ENCODE results near the gene IFNA6. TPM values are rescaled to one million over a fixed set of nuclear protein-coding genes. Genes with fewer than 3 reads are reported as not detected.

Gene IFNA6
- polyA plus RNA-seq, 1 donor from 2014 or later, result not detected

DNA sequence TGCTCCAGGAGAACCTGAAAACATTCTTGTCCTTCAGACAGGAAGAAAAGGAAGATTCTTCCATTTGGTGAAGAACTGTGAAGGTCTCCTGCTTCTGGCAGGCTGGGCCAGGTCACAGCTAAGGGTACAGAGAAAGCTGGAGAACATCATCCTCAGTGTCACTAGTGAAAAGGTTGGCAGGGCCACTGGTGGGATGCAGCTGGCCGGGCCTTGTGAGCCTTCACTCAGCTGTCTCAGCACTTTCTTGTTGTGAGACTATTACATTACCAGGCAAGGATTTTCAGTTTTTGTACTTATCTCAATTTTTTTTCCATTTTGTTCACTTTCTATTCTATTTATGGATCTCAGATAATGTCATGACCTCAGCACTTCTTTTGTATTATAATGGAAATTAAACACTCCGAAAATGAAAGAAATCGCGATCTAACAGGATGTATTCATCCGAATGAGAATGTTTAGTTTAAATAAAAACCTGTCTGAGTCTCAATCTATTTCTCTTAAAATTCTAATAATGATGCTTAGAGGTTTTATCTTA is 48.3 kb upstream of the IFNA6 start:
- Histone ChIP-seq H3K27ac (ENCODE audit: low read length) (no peak overlapping the region), H3F3A (ENCODE audit: insufficient read depth, low read length, poor library complexity, severe bottlenecking) (no peaks in the 10 kb centered on the region), H3K4me2 (ENCODE audit: low read length) (no peak overlapping the region), H3K27me3 (ENCODE audit: insufficient read depth, low read depth, low read length) (peaks cover 30% of the 10 kb centered on the region), H2AFZ (ENCODE audit: low read depth, low read length) (no peak overlapping the region), H3K79me2 (replicated peaks; ENCODE audit: insufficient read depth, low read length) (no peaks in the 10 kb centered on the region), H3K9me3 (ENCODE audit: low read length) (no peaks in the 10 kb centered on the region), H4K20me1 (ENCODE audit: insufficient read depth) (no peaks in the 10 kb centered on the region), H3K4me3 (ENCODE audit: low read length) (no peak overlapping the region), H3K9me2 (ENCODE audit: insufficient read depth, low read length) (no peaks in the 10 kb centered on the region), H3K9ac (ENCODE audit: low read length) (no peak overlapping the region), H3K36me3 (ENCODE audit: insufficient read depth, low read length) (no peaks in the 10 kb centered on the region)
- TF ChIP-seq, protein P1, sequence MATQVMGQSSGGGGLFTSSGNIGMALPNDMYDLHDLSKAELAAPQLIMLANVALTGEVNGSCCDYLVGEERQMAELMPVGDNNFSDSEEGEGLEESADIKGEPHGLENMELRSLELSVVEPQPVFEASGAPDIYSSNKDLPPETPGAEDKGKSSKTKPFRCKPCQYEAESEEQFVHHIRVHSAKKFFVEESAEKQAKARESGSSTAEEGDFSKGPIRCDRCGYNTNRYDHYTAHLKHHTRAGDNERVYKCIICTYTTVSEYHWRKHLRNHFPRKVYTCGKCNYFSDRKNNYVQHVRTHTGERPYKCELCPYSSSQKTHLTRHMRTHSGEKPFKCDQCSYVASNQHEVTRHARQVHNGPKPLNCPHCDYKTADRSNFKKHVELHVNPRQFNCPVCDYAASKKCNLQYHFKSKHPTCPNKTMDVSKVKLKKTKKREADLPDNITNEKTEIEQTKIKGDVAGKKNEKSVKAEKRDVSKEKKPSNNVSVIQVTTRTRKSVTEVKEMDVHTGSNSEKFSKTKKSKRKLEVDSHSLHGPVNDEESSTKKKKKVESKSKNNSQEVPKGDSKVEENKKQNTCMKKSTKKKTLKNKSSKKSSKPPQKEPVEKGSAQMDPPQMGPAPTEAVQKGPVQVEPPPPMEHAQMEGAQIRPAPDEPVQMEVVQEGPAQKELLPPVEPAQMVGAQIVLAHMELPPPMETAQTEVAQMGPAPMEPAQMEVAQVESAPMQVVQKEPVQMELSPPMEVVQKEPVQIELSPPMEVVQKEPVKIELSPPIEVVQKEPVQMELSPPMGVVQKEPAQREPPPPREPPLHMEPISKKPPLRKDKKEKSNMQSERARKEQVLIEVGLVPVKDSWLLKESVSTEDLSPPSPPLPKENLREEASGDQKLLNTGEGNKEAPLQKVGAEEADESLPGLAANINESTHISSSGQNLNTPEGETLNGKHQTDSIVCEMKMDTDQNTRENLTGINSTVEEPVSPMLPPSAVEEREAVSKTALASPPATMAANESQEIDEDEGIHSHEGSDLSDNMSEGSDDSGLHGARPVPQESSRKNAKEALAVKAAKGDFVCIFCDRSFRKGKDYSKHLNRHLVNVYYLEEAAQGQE (IDR thresholded peaks at IDR 0.05; ENCODE audit: borderline replicate concordance), result no peak

DNA sequence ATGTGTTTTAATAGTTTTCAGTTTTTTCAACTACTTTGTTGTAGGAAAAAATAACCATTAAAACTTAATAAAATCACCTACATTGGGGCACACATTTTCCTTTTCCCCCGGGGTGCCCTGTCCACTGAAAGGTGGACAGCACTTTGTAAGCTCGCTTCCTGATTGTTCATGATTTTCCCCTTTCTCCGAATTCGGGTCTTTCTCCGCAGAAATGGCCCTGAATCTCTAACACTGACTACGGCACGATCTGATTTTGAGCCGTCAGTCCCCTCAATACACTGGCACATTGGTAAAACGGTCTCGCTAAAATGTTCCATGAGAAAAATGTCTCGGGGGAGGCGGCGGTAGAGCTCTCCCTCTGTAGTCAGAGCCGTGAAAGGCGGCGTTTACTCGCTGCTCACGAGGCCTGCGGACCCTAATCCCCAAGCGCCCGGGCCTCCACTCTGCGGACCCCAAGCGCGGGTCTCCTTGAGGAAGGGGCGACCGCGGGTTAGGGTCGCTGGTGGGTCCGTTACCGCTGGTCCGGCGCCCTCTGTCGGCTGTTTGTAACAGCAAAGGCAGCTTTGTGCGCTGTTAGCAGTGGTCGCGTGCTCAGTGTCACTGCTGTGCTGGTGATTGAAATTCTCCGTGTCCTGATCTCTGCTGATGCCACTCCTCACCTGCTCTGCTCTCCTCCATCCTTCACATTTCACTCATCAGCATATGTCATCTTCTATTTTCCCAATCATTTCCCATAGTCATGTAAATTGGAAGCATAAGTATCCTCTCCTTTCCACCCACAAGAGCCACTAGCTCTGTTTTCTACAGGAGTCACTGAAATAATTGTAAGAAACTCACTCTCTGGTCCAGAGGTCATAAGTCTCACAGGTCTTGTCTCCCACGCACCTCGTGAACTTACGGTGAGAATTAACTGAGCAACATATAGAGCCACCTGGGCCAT is 45.4 kb upstream of the IFNA6 start:
- no peaks in the 10 kb centered on the region for H3F3A ChIP-seq (ENCODE audit: insufficient read depth, low read length, poor library complexity, severe bottlenecking)
- H3K9me2 ChIP-seq (ENCODE audit: insufficient read depth, low read length), result no peaks in the 10 kb centered on the region
- no peak overlapping the region for H2AFZ ChIP-seq (ENCODE audit: low read depth, low read length)
- H3K79me2 ChIP-seq (replicated peaks; ENCODE audit: insufficient read depth, low read length), result no peaks in the 10 kb centered on the region
- TF ChIP-seq SMC3 (conservative IDR thresholded peaks at IDR 0.05; ENCODE audit: poor library complexity), result peak; percentile 89
- TF ChIP-seq MXI1 (conservative IDR thresholded peaks at IDR 0.05; ENCODE audit: poor library complexity, severe bottlenecking), result peak; percentile 36
- no peak for TF ChIP-seq TAF1 (IDR thresholded peaks at IDR 0.05; ENCODE audit: low read depth)
- TF ChIP-seq EZH2 (IDR thresholded peaks at IDR 0.05; ENCODE audit: borderline replicate concordance, insufficient read depth, low read length, poor library complexity, severe bottlenecking), result no peak
- no peak for TF ChIP-seq EP300 (conservative IDR thresholded peaks at IDR 0.05; ENCODE audit: poor library complexity, severe bottlenecking)
- TF ChIP-seq, protein P1 (IDR thresholded peaks at IDR 0.05; ENCODE audit: borderline replicate concordance), result peak; percentile 31
- TF ChIP-seq POLR2AphosphoS5 (IDR thresholded peaks at IDR 0.05), result no peak
- peak; percentile 74 for TF ChIP-seq RAD21 (conservative IDR thresholded peaks at IDR 0.05)
- TF ChIP-seq, protein P2, sequence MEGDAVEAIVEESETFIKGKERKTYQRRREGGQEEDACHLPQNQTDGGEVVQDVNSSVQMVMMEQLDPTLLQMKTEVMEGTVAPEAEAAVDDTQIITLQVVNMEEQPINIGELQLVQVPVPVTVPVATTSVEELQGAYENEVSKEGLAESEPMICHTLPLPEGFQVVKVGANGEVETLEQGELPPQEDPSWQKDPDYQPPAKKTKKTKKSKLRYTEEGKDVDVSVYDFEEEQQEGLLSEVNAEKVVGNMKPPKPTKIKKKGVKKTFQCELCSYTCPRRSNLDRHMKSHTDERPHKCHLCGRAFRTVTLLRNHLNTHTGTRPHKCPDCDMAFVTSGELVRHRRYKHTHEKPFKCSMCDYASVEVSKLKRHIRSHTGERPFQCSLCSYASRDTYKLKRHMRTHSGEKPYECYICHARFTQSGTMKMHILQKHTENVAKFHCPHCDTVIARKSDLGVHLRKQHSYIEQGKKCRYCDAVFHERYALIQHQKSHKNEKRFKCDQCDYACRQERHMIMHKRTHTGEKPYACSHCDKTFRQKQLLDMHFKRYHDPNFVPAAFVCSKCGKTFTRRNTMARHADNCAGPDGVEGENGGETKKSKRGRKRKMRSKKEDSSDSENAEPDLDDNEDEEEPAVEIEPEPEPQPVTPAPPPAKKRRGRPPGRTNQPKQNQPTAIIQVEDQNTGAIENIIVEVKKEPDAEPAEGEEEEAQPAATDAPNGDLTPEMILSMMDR (IDR thresholded peaks at IDR 0.05; ENCODE audit: poor library complexity, severe bottlenecking), result peak; percentile 94
- H4K20me1 ChIP-seq (ENCODE audit: insufficient read depth), result no peaks in the 10 kb centered on the region
- peak overlapping the region; percentile 22 for H3K4me2 ChIP-seq (ENCODE audit: low read length)
- peak overlapping the region; percentile 69 for H3K4me3 ChIP-seq (ENCODE audit: low read length)
- H3K27ac ChIP-seq (ENCODE audit: low read length), result no peak overlapping the region
- H3K9ac ChIP-seq (ENCODE audit: low read length), result peak overlapping the region; percentile 52
- H3K36me3 ChIP-seq (ENCODE audit: insufficient read depth, low read length), result no peaks in the 10 kb centered on the region
- H3K27me3 ChIP-seq (ENCODE audit: insufficient read depth, low read depth, low read length), result peaks cover 8% of the 10 kb centered on the region
- H3K9me3 ChIP-seq (ENCODE audit: low read length), result no peaks in the 10 kb centered on the region

All from neural cell (in vitro differentiated cells).